DND-41 (cell line): ENCODE measurements around the gene PKN3.

ENCODE experiments used
- ATAC-seq: fragments of 200-7000 bp; cut with Tn5 transposase; 3 replicates; pipeline ENCODE4 v1.9.1; 2021; ENCODE audit warnings: low read depth; ENCODE audit not compliant: insufficient read depth
- DNase-seq: peaks from one replicate; pipeline ENCODE4 v3.0.0-alpha.2; 2020
- H2AFZ ChIP-seq: 2 replicates; pipeline ENCODE4 v1.6.0; 2012; ENCODE audit warnings: low read depth, low read length
- H3K27ac ChIP-seq: 2 replicates; pipeline ENCODE4 v1.5.1; 2012; ENCODE audit warnings: low read length, inconsistent platforms
- H3K27me3 ChIP-seq: fragments of 200-600 bp; sonication (generic); 2 replicates; pipeline ENCODE4 v1.6.0; 2012; ENCODE audit warnings: low read length, mild to moderate bottlenecking, inconsistent platforms; ENCODE audit not compliant: insufficient read depth, poor library complexity
- H3K36me3 ChIP-seq: 2 replicates; pipeline ENCODE4 v1.5.1; 2012; ENCODE audit warnings: low read length, inconsistent platforms; ENCODE audit not compliant: insufficient read depth
- H3K4me1 ChIP-seq: 2 replicates; pipeline ENCODE4 v1.5.1; 2012; ENCODE audit warnings: mild to moderate bottlenecking, low read length; ENCODE audit not compliant: insufficient read depth
- H3K4me2 ChIP-seq: 2 replicates; pipeline ENCODE4 v1.6.0; 2012; ENCODE audit warnings: mild to moderate bottlenecking, moderate library complexity, low read length, inconsistent platforms; ENCODE audit not compliant: insufficient read depth
- H3K4me3 ChIP-seq, 2 experiments: fragments of 200-600 bp in 1 of 2; shearing (Covaris generic) in 1 of 2; 2 replicates each; pipeline ENCODE4 v1.5.1; 2012 to 2016; ENCODE audit warnings: inconsistent platforms in 2 of 2, low read length in 2 of 2, mild to moderate bottlenecking in 2 of 2, low read depth in 1 of 2, moderate library complexity in 1 of 2
- H3K79me2 ChIP-seq: 2 replicates; pipeline ENCODE4 v1.6.0; 2012; ENCODE audit warnings: low read length, inconsistent platforms; ENCODE audit not compliant: insufficient read depth
- H3K9ac ChIP-seq: 2 replicates; pipeline ENCODE4 v1.6.0; 2012; ENCODE audit warnings: low read depth, mild to moderate bottlenecking, inconsistent platforms, low read length, moderate library complexity
- H3K9me3 ChIP-seq: 2 replicates; pipeline ENCODE4 v1.5.1; 2012; ENCODE audit warnings: low read length, moderate library complexity, mild to moderate bottlenecking, inconsistent platforms; ENCODE audit not compliant: insufficient read depth, severe bottlenecking
- H4K20me1 ChIP-seq: 2 replicates; pipeline ENCODE4 v1.6.0; 2012; ENCODE audit warnings: low read length; ENCODE audit not compliant: insufficient read depth
- CTCF ChIP-seq: IDR thresholded peaks from 2 replicates; pipeline ENCODE4 v1.5.1; 2012; ENCODE audit warnings: borderline replicate concordance, low read length, moderate library complexity, mild to moderate bottlenecking; ENCODE audit not compliant: poor library complexity, severe bottlenecking; ENCODE audit errors: extremely low read depth
- EZH2 ChIP-seq: IDR thresholded peaks from 3 replicates; pipeline ENCODE4 v1.6.1; 2012; ENCODE audit warnings: borderline replicate concordance, low read depth, mild to moderate bottlenecking, moderate library complexity, low read length, inconsistent platforms; ENCODE audit not compliant: severe bottlenecking

PKN3 gene

GRCh38 chr9:128732576-128732975, 30.3 kb downstream of the PKN3 start:
- Histone ChIP-seq H3K4me1 (peaks cover 5% of the 10 kb centered on the region; the same call in 1 of the 2 replicates), H3K79me2 (no peaks in the 10 kb centered on the region), H3K4me3 (no peak overlapping the region), H3K4me2 (no peak overlapping the region), H3K27me3 (no peaks in the 10 kb centered on the region), H2AFZ (no peak overlapping the region), H3K9ac (no peak overlapping the region), H3K36me3 (peaks cover 34% of the 10 kb centered on the region), H3K9me3 (no peaks in the 10 kb centered on the region), H3K27ac (no peak overlapping the region), H4K20me1 (no peaks in the 10 kb centered on the region)
- DNase-seq (no peak), ATAC-seq (no peak)
- TF ChIP-seq CTCF, result no peak
- no peak for TF ChIP-seq EZH2

- H3K4me2 ChIP-seq, result no peak overlapping the region
- H3K79me2 ChIP-seq, result no peaks in the 10 kb centered on the region
- no peak overlapping the region for H2AFZ ChIP-seq
- H3K9ac ChIP-seq, result no peak overlapping the region
- H4K20me1 ChIP-seq, result no peaks in the 10 kb centered on the region
- H3K9me3 ChIP-seq, result no peaks in the 10 kb centered on the region
- no peak overlapping the region for H3K27ac ChIP-seq
- peaks cover 34% of the 10 kb centered on the region for H3K36me3 ChIP-seq
- no peaks in the 10 kb centered on the region for H3K27me3 ChIP-seq
- peak; percentile 39; the same call in 1 of the 3 replicates for ATAC-seq
- DNase-seq, result no peak
- TF ChIP-seq CTCF, result peak; percentile 24
- no peak for TF ChIP-seq EZH2
- no peak overlapping the region for H3K4me3 ChIP-seq
- H3K4me1 ChIP-seq, result no peaks in the 10 kb centered on the region
These were observed 31.0 kb downstream of the PKN3 start for GRCh38 chr9:128733256-128733655.

- no peak overlapping the region for H3K27ac ChIP-seq
- no peaks in the 10 kb centered on the region for H3K9me3 ChIP-seq
- H3K36me3 ChIP-seq, result peaks cover 40% of the 10 kb centered on the region
- ATAC-seq, result no peak
- H3K27me3 ChIP-seq, result no peaks in the 10 kb centered on the region
- H4K20me1 ChIP-seq, result no peaks in the 10 kb centered on the region
- TF ChIP-seq EZH2, result no peak
- no peak for TF ChIP-seq CTCF
- H3K79me2 ChIP-seq, result no peaks in the 10 kb centered on the region
- H2AFZ ChIP-seq, result no peak overlapping the region
- no peak for DNase-seq
- no peak overlapping the region for H3K9ac ChIP-seq
- H3K4me2 ChIP-seq, result no peak overlapping the region
- H3K4me3 ChIP-seq, result no peak overlapping the region
- H3K4me1 ChIP-seq, result no peaks in the 10 kb centered on the region
These were observed 33.1 kb downstream of the PKN3 start for GRCh38 chr9:128735373-128735772.

GRCh38 chr9:128742401-128742800, 40.1 kb downstream of the PKN3 start:
- Histone ChIP-seq H3K36me3 (peaks cover 17% of the 10 kb centered on the region), H3K27ac (no peak overlapping the region), H3K9me3 (no peaks in the 10 kb centered on the region), H2AFZ (no peak overlapping the region), H3K4me1 (no peaks in the 10 kb centered on the region), H3K27me3 (no peaks in the 10 kb centered on the region), H4K20me1 (no peaks in the 10 kb centered on the region), H3K4me3 (no peak overlapping the region), H3K9ac (no peak overlapping the region), H3K79me2 (no peaks in the 10 kb centered on the region), H3K4me2 (no peak overlapping the region)
- no peak for TF ChIP-seq EZH2
- no peak for TF ChIP-seq CTCF
- no peak for DNase-seq
- ATAC-seq, result no peak
